Glomerular endothelial cell (primary cell): Measurements from ENCODE around the gene WAC. TPM values are rescaled to one million over a fixed set of nuclear protein-coding genes. Genes with fewer than 3 reads are reported as not detected.
A peak's percentile ranks its signal among the peaks of the same experiment; 100 is the strongest.
"Not testable (repeated sequence)": the region's sequence is repeated elsewhere in the genome, so short reads cannot be mapped to it uniquely, and the experiment has no call there.

Source experiments
- DNase-seq: peaks from one replicate; pipeline ENCODE4 v3.0.0-alpha.2; 2011; ENCODE audit warnings: low read depth, low spot score; ENCODE audit errors: extremely low read depth
- total RNA-seq: library from RNA; depleted of rRNA; stranded (reverse); fragments of >200 nt; gene quantifications from 2 replicates; pipeline ENCODE4 v1.2.3, GENCODE V29; 2015

WAC gene
- total RNA-seq, result 57.2 and 86.3 TPM in 2 replicates

DNA sequence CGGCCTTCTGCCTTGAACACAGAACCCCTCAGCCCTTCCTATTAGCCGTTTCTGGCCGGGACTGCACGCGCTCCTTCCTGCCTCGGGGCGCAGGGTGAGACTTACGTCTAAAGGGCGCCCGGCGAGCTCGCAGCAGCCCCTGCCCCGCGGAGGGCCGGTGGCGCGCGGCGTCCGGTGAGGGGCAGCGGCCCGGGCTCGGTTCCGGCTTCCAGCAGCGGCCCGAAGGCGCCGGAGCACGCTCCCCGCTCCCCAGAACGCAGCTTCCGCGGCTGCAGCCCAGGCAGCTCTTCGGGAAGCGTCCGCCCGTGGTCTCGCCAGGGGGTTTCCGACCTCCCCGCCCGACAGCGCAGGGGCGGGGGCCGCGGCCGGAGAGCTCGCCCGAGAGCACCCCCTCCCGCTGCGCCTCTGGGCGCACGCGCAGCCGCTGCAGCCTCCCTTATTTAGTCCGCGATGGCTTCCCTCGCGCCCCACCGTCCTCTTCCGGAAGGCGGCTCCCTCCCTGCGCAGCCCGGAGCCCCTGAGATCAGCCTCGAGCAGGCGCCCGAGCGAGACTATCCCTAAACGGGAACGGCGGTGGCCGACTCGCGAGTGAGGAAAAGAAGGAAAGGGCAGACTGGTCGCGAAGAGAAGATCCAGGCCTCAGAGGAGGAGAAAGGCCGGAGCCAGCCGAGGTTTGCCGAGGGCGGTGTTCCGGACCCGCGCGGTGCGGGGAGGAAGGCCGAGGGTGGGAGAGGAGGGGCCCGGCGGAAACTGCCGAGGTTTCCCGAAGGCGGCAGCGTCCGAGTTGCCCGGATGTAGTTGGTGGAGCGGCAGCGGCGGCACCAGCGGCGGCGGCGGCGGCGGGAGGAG lies at the start of gene WAC:
Gene WAC, plus strand, starts transcription at position 782 of the 849 bp plus-strand sequence. CDS start 462 bp downstream, outside the sequence.
- peak; percentile 37 for DNase-seq

DNA sequence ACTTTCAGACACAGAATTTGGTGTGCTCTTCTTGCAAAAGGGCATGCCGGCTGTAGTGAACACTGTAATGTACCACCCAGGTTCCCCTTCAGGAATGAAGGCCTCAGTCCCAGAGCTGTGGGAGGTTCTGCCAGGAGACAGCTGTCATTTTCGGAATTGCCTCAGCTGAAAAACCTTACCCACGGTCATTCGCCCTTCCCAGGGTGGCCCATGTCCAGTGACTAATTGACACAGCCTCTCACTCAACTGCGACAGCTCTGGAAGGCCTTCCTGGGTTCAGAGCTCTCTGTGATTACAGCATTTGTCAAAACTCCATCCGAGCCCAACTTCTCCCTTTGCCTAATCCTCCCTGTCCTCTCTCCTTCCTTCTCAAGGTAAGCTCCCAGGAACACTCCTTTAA lies 43.7 kb upstream of the WAC start:
- DNase-seq, result no peak

- not testable (repeated sequence) for DNase-seq
Measured at GRCh38 chr10:28490256-28490865, 42.6 kb upstream of the WAC start.

- DNase-seq, result no peak
Measured at GRCh38 chr10:28492116-28492920, 40.6 kb upstream of the WAC start.

- DNase-seq, result no peak
Measured at GRCh38 chr10:28494420-28494819, 38.5 kb upstream of the WAC start.

DNA sequence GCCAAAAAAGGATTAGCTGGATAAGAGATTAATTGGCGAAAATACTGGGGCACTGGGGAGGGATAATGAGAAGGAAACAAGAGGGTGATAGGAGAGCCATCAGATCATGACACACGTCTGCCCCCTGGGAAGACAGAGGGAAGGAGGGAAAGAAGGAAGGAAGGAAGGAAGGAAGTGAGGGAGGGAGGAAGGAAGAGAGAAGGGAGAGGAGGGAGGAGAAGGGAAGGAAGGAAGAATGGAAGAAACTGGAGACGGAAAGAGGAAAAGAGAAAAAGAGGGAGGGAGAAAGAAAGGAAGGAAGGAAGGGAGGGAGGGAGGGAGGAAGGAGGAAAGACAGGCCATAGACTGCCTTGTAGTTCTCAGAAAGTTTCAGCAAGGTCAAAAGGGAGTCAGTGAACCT lies 37.8 kb upstream of the WAC start:
- DNase-seq, result no peak

DNA sequence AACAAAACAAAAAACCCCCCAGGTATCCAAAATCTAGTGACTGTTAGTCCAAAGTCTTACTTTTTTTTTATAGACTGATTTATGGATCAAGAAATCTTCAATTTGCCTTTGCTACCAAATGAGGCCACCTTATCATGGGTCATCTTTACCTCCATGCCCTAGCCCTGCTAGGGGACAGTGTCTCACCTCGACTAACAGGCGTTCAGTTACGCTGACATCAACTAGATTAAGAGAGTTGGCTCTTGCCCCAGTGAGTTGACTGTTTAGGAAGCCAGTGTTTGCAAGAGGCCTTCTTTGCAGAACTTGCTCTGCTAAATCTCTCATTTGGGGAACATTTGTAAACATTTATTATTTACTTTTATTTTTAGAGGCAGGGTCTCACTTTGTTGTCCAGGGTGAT lies 36.9 kb upstream of the WAC start:
- DNase-seq, result no peak

DNA sequence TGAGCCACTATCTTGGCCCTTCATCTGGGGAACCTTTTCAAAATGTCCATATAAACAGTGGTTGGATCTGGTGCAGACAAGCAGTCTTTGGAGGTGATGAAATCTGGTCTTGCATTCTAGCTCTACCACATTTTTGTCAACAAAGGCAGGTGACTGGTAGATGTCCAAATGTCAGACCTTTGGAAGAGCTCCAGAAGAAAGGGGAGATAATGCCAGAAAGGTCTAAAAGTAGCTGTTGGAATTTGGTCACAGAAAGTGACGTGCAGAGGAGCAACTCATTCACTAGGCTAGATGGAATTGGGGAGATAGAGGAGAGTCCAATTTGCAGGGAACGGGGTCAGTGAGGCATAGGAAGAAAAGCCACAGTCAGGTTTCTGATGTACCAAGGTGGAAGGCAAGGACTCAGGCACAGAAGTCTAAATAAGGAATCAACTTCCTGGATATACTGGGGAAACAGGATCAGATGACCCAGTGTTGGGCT lies 36.4 kb upstream of the WAC start:
- no peak for DNase-seq

DNA sequence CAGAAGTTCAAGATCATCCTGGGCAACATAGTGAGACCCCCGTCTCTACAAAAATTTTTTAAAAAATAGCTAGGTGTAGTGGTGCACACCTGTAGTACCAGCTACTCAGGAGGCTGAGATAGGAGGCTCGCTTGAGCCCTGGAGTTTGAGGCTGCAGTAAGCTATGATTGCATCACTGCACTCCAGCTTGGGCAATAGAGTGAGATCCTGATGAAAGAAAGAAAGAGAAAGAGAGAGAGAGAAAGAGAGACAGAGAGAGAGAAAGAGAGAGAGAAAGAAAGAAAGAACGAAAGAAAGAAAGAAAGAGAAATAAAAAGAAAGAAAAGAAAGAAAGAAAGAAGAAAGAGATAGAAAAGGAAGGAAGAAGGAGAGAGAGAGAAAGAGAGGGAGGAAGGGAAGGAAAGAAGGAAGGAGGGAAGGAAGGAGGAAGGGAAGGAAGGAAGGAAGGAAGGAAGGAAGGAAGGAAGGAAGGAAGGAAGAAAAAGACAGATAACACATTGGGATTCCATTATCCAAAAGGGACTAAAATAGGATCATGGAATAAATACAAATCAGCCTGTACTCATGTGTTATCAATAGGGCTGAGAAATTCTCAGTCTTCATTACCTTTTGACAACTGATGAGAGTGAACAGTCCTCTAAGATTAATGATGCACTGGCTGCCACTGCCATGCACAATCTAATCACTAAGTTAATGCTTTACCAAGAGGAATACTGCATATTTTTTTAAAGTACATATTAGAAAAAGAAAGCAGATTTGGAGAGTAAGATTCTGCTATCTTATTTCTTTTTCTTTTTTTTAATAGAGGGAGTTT lies 35.4 kb upstream of the WAC start:
- DNase-seq, result no peak

DNA sequence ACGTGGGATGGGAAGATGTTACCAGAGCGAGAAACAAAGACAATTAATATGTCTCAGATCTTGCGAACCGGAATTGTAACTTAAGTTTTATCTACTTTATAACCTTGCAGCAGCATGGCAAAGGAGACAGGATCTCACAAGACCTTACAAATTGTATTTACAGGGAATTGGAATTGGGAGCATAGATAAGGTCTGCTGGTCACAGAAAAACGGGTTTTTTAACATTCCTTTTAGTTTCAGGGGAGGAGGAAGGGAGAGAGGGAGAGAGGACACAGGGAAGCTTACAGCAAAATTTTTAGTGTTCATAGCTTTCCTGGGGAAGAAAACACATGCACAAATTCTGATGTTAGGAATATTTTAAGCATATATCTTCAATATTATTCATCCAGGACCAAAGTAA lies 32.7 kb upstream of the WAC start:
- DNase-seq, result not testable (repeated sequence)

GRCh38 chr10:28503114-28503513 lies 29.8 kb upstream of the WAC start:
- no peak for DNase-seq

DNA sequence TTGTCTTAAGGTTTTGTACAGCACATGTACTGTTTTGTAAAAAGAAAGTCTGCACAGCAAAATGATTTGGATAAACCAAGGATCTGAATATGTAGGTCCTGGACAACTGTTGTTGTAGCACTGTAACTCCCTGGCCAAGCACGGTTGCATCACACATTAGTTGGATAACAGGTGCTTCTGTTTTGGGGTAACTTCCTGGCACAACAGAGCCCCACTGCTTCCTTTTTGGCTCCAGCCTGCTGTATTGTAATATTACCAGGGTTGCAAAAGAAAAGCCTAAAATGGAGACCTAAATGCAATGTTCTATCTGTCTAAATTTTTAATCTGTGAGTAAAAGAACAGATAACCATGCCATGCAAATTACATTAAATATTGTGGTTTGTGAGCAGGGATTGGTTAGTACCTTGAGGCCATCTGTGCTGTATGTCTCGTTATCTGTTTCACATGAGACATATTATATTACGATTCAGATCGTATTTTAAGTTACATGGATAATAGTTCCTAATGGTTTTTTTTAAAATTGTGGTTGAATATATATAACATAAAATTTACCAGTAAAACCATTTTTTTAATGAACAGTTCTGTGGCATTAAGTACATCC lies 27.5 kb upstream of the WAC start:
- no peak for DNase-seq

DNA sequence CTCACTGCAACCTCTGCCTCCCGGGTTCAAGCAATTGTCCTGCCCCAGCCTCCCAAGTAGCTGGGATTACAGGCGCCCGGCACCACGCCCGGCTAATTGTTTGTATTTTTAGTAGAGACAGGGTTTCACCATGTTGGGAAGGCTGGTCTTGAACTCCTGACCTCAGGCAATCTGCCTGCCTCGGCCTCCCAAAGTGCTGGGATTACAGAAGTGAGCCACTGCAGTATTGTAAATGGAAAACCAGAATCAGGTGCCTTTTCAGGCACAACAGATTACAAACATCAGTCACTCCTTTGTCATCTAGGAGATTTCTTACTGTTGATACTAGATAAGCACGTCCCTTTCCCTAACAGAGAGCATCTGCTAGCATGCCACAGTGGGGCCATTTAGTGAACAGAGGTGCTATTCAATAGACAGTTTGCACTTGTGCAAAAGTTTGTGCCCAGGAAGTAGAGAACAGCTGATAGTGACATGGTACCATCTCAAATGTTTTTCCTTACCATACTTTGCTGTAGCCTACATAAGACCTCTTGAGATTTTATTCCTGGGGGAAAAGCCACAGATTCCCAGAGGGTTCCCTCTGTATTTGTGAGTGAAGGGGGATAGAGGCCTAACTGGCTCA lies 24.5 kb upstream of the WAC start:
- no peak for DNase-seq

GRCh38 chr10:28509286-28509685 lies 23.6 kb upstream of the WAC start:
- no peak for DNase-seq

DNA sequence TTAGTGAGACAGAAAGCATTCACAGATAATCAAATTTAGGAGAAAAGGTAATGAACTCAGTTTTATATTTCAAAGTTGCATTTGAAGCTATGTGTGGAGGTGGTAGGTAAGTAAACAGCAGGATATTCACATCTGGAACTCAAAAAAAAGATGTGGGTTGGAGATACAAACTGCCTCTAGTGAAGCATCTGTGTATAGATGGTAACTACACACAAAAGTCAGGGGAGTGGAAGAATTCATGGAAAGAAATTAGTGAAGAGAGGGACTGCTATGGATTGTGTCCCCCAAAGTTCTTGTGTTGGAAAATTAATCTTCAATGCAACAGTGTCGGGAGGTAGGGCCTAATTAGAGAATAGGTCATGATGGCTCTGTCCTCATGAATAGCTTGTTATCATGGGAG lies 18.3 kb upstream of the WAC start:
- no peak for DNase-seq

DNA sequence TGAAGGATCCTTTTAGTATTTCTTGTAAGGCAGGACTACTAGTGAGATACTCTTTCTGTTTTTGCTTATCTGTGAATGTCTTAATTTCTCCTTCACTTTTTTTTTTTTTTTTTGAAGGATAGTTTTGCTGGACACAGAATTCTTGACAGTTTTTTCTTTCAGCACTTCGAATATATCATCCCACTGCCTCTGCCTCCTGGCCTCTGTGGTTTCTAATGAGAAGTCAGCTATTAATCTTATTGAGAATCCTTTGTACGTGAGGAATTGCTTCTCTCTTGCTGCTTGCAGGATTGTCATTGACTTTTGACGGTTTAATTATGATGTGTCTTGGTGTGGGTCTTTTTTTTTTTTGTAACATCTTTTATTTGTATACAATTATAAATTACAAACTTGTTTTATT lies 12.6 kb upstream of the WAC start:
- no peak for DNase-seq

- DNase-seq, result not testable (repeated sequence)
Measured at GRCh38 chr10:28520828-28521227, 12.1 kb upstream of the WAC start.

GRCh38 chr10:28521961-28522360 lies 11.0 kb upstream of the WAC start:
- not testable (repeated sequence) for DNase-seq

DNA sequence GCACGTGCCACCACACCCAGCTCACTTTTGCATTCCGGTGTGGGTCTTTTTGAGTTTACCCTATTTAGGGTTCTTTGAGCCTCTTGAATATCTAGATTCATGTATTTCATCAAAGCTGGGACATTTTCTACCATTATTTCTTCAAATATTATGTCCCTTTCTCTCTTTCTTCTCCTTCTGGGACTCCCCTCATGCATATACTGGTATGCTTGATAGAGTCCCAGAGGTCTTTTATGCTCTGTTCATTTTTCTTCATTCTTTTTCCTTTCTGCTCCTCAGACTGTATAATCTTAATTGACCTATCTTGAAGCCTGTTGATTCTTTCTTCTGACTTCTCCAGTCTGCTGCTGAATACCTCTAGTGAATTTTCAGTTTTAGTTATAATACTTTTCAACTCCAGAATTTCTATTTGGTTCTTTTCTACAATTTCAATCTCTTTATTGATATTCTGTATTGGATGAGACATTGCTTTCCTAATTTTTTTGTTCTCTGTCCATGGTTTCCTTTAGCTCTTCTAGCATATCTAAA lies 9.1 kb upstream of the WAC start:
- no peak for DNase-seq
